ENCODE results near the gene ACAN. TPM values are rescaled to one million over a fixed set of nuclear protein-coding genes. Genes with fewer than 3 reads are reported as not detected.

The ACAN gene
- total RNA-seq, 1 experiment from 2014 or later: 0.50 TPM

- Histone ChIP-seq H2AFZ (ENCODE audit: low read length) (no peak overlapping the region), H2BK12ac (ENCODE audit: insufficient read length, low read depth, low read length) (no peak overlapping the region), H2BK20ac (ENCODE audit: low read depth, low read length, poor library complexity, severe bottlenecking) (no peak overlapping the region), H3K9me3 (ENCODE audit: control insufficient read depth, low read depth, low read length) (no peaks in the 10 kb centered on the region), H3K14ac (ENCODE audit: insufficient read depth, low read length) (no peak overlapping the region), H3K27ac (ENCODE audit: insufficient read length, low read depth, low read length) (no peak overlapping the region), H3K9ac (ENCODE audit: extremely low read depth, insufficient read length, low read length) (no peak overlapping the region), H3K56ac (ENCODE audit: insufficient read length, low read depth, low read length) (no peak overlapping the region), H4K20me1 (ENCODE audit: control insufficient read depth, insufficient read depth, insufficient read length) (no peaks in the 10 kb centered on the region), H3T11ph (ENCODE audit: low read length) (no peak overlapping the region), H3K23me2 (ENCODE audit: insufficient read length, low read depth, low read length, poor library complexity, severe bottlenecking) (no peaks in the 10 kb centered on the region), H3K18ac (ENCODE audit: insufficient read length, low read depth, low read length) (no peak overlapping the region), H3K4me1 (ENCODE audit: insufficient read depth, low read length) (no peaks in the 10 kb centered on the region), H3K4me2 (ENCODE audit: insufficient read depth, insufficient read length, low read length) (no peak overlapping the region), H2BK5ac (ENCODE audit: insufficient read length, low read length) (no peak overlapping the region), H3K4ac (ENCODE audit: low read depth, low read length) (no peak overlapping the region), H4K8ac (replicated peaks; ENCODE audit: insufficient read length, low read depth, low read length) (no peak overlapping the region), H4K91ac (ENCODE audit: insufficient read length, low read depth, low read length) (no peak overlapping the region), H3K79me2 (ENCODE audit: insufficient read depth, low read length) (no peaks in the 10 kb centered on the region), H4K5ac (ENCODE audit: insufficient read length, low read depth, low read length) (no peak overlapping the region), H3K23ac (ENCODE audit: insufficient read length, low read depth, low read length) (no peak overlapping the region), H3K79me1 (ENCODE audit: insufficient read depth, low read depth, low read length, poor library complexity, severe bottlenecking) (no peaks in the 10 kb centered on the region), H2BK120ac (ENCODE audit: low read depth, low read length, poor library complexity, severe bottlenecking) (no peak overlapping the region), H2BK15ac (ENCODE audit: low read depth, low read length) (no peak overlapping the region), H3K27me3 (ENCODE audit: insufficient read depth, low read length) (no peaks in the 10 kb centered on the region), H2AK5ac (ENCODE audit: insufficient read length, low read length) (no peak overlapping the region)
- TF ChIP-seq, protein P1, sequence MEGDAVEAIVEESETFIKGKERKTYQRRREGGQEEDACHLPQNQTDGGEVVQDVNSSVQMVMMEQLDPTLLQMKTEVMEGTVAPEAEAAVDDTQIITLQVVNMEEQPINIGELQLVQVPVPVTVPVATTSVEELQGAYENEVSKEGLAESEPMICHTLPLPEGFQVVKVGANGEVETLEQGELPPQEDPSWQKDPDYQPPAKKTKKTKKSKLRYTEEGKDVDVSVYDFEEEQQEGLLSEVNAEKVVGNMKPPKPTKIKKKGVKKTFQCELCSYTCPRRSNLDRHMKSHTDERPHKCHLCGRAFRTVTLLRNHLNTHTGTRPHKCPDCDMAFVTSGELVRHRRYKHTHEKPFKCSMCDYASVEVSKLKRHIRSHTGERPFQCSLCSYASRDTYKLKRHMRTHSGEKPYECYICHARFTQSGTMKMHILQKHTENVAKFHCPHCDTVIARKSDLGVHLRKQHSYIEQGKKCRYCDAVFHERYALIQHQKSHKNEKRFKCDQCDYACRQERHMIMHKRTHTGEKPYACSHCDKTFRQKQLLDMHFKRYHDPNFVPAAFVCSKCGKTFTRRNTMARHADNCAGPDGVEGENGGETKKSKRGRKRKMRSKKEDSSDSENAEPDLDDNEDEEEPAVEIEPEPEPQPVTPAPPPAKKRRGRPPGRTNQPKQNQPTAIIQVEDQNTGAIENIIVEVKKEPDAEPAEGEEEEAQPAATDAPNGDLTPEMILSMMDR (conservative IDR thresholded peaks at IDR 0.05): no peak
- no peaks in the 10 kb centered on the region; a peak in 1 of 7 replicates for H3K36me3 Mint-ChIP-seq (ENCODE audit: insufficient read depth in 1 of 3, low read depth in 3 of 3)
- no peaks in the 10 kb centered on the region for H3K9me3 Mint-ChIP-seq
- no CpG with 5 or more reads among the region's 4 CpGs for WGBS (ENCODE audit: extremely low coverage, insufficient read length, low lambda C conversion rate)
- H3K4me3 Mint-ChIP-seq: no peak overlapping the region
- peaks cover 8 to 21% of the 10 kb centered on the region in 2 experiments for H3K4me1 Mint-ChIP-seq
- peaks cover 20% of the 10 kb centered on the region for H3K27me3 Mint-ChIP-seq (ENCODE audit: low read depth)
- no peak overlapping the region for H3K27ac Mint-ChIP-seq
- no peak for DNase-seq
Observed at GRCh38 chr15:88812133-88812532, 8.9 kb downstream of the ACAN start.
